Measurements from ENCODE around the gene HOXB9. TPM values are rescaled to one million over a fixed set of nuclear protein-coding genes. Genes with fewer than 3 reads are reported as not detected.

The HOXB9 gene
- total RNA-seq (ENCODE audit: insufficient read depth, low replicate concordance): 0.24 TPM

DNA sequence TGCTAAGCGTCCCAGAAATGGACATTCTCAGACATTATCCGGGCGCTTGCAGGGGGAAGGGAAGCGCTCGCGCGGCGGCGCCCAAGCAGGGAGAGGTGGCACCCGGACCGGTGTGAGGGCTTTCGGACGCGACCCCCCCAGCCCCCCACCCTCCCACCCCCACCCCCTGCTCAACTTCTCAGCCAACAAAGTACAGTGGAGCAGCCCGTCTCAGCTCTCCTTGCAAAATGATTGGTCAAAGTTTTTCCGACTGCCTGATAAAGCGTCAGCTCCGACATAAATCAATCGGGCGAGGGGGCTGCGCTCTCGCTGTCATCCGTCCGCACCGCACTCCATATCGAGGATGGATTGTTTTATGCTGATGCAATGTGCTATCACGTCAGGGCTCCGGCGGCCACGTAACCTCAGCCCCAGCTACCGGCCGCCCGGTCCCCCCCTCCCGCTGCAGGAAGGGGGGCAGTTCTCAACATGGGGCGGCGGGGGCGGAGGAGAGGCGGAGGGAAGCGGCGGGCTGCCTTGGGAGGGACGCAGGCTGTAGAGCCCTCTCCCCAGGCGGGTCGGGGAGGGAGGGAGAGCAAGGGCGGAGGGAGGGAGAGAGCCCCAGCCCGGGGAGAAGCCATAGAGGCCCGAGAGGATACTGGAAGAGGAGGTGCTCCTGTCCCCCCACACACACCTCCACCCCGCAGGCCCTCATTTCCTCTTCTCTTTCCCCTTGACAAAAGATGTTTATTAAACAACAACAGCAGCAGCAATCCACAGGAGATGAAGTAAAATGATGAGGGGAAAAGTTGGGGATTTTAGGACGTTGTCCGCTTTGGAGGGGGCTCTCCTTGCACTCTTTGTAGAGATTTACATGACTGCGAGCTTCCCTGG is at the start of gene HOXB9:
TSS of gene HOXB9 (minus strand) at position 114 of the 873 bp plus-strand sequence. CDS start at position 25, 89 bp downstream.
- DNase-seq (ENCODE audit: low spot score): no peak

GRCh38 chr17:48672340-48672739 is 46.2 kb upstream of the HOXB9 start:
- no peak for DNase-seq (ENCODE audit: low spot score)

DNA sequence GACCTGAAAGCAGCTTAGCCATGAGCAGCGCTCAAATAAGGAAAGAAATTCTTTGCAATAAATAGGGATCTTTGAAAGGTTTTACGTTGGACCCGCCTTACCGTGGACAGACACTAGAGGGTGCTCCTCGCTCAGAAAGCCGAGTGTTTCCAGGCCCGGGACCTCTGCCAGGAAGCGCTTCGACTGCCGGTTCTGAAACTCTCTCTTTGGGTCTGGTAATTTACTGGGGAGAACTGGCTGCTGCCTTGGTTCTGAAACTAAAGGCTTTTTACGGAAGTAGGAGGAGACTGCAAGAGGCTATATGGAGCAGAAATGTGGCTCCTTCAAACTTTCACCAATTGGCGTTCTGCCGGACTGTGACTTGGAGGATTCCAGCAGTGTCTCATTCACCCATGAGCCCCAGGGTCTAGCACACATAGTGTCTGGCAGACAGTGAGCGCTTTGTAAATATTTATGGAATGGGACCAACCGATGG is 45.6 kb upstream of the HOXB9 start:
- peak; percentile 83 for DNase-seq (ENCODE audit: low spot score)

GRCh38 chr17:48663134-48663924 is 37.2 kb upstream of the HOXB9 start:
- no peak for DNase-seq (ENCODE audit: low spot score)

- DNase-seq (ENCODE audit: low spot score): no peak
These were observed 29.8 kb upstream of the HOXB9 start for GRCh38 chr17:48655913-48656312.

- DNase-seq (ENCODE audit: low spot score): no peak
These were observed 23.6 kb upstream of the HOXB9 start for GRCh38 chr17:48649741-48650140.

DNA sequence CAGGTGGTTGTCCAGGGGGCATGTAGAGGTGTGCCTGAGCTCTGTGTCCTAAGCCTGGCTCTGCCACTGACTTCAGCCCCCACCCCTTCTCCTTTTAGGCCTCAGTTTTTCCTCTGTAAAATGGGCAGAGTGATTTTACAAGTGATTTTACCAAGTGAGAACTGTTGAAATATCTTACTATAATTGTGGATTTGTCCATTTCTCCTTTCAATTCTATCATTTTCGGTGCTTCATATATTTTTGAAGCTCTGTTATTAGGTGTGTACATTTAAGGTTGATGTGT is 21.7 kb upstream of the HOXB9 start:
- DNase-seq (ENCODE audit: low spot score): no peak

- DNase-seq (ENCODE audit: low spot score): no peak
These were observed 21.2 kb upstream of the HOXB9 start for GRCh38 chr17:48647103-48647962.

GRCh38 chr17:48646183-48647102 is 20.3 kb upstream of the HOXB9 start:
- DNase-seq (ENCODE audit: low spot score): peak; percentile 44

DNA sequence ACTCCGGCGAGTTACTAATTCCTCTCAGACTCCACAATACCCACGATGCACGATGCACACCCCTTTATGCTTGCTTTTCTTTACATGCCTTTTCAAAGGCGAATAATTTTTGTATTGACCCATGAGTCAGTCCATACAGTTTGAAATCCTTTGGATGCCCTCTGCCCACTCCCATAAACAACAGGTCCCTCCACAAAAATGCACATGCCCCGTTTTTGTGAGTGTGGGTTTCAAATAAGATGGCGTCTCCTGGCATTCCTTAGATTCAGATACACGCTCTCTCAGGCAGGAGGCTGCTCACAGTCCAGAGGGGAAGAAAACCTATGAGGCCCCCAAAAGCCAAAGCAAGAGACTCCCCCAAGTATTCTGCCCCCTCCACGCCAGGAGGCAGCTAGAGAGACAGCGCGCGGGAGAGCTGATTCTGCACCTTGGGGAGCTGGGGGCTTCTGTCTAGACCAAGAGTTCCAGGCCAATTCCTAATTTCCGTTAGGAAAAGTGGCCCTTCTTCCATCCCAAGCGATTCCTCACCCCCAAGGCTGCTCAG is 19.6 kb upstream of the HOXB9 start:
- DNase-seq (ENCODE audit: low spot score): no peak

GRCh38 chr17:48644910-48645557 is 18.9 kb upstream of the HOXB9 start:
- no peak for DNase-seq (ENCODE audit: low spot score)

- DNase-seq (ENCODE audit: low spot score): no peak
These were observed 18.0 kb upstream of the HOXB9 start for GRCh38 chr17:48644159-48644558.

DNA sequence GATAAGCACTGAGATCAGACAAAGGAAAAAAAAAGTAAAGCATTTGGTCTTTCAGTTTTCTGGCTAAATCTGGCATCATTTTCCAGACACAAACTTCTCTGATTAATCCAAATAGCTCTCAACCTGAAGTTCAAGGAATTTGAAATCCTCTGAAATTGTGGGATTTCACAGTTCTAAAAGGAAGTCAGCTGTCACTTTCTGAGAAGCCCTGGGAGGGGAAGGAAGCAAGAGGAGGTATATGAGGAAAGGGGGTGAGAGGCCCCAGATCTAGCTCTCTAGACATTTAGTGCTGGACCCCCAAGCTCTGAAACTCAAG is 17.5 kb upstream of the HOXB9 start:
- no peak for DNase-seq (ENCODE audit: low spot score)

- DNase-seq (ENCODE audit: low spot score): no peak
These were observed 16.9 kb upstream of the HOXB9 start for GRCh38 chr17:48642843-48643696.

DNA sequence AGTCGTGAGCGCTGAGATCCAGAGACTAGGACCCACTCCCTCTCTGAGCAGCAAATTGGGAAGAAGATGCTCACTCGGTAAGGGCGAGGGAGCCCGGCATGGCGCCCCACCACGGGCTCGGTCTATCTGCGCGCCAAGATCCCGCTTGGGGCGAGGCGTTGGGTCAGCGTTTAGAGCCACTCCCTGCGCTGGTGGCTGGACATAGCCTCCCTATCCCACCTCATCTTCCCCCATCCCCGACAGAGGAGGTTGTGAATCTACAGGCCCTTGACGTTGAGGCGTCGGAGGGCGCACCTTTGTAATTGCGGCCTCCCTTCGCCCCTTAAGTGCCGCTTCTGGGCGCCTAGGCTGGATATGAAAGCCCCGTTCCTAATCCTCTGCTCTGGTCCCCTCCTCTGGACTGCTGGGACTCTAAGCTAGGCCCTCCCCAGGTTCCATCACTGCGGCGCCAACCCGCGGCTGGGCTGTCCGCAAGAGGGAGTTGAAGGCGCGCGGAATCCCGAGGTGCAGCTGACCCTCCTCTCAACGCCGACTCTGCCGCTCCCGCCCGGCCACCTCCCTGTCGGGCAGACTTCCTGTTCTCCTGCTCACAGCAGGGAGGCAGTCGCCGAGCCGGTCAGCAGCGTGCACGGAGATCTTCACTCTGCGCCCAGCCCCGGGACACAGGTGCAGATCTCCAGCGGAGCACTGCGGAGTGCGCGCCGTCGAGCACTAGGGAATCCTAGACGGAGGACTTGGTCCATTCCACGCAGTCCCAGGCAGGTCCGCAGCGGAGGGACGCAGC is 16.1 kb upstream of the HOXB9 start:
- no peak for DNase-seq (ENCODE audit: low spot score)

DNA sequence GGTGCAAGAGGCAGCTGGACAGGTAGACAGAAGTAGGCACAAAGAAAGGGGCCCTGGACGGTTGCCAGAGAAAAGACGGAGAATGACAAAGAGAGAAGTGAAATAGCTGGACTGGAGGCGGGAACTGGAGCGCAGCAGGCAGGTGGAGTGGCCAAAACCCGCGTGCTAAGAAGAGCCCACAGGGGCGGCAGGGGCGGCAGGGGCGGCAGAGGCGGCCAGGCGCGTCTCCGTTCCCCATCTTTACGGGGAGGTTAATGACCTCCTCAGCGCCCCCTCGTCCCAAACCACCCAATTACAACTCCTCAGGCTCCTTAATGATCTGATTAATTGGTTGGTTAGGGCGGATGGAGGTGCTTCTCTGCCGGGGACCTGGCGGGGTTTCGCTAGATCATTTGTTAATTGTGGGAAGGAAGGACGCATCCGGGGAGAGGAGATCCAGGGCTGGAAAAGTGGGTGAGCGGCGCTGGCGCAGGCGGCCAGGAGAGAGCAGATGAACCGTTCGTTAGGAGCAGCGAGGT is 15.4 kb upstream of the HOXB9 start:
- no peak for DNase-seq (ENCODE audit: low spot score)

DNA sequence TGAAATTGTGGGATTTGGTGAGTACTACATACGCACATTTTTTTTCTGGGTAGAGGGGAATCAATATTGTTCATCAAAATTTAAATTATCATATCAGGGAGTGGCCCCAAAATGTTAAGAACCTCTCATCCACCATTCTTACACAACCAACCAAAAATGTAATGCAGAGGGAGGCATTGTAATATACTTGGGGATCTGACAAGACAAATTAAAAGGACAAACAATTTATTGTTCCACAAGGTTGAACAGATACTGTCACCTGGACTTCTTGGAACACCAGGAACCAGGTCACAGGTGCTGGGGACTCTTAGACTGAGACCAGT is 14.7 kb upstream of the HOXB9 start:
- DNase-seq (ENCODE audit: low spot score): no peak
